Activated naive CD8-positive, alpha-beta T cell treated with anti-CD3 and anti-CD28 coated beads for 36 hours (primary cell): ENCODE data around the gene PRKCSH. TPM values are rescaled to one million over a fixed set of nuclear protein-coding genes. Genes with fewer than 3 reads are reported as not detected.
"Not testable (repeated sequence)": the region's sequence is repeated elsewhere in the genome, so short reads cannot be mapped to it uniquely, and the experiment has no call there.

Experiments
- DNase-seq: peaks from one replicate; pipeline ENCODE4 v3.0.0; 2021
- H3K27ac Mint-ChIP-seq: one replicate; pipeline ENCODE4 v1.8.0; 2022; ENCODE audit warnings: mild to moderate bottlenecking, moderate library complexity, mixed read lengths
- H3K27me3 Mint-ChIP-seq: one replicate; pipeline ENCODE4 v1.8.0; 2022; ENCODE audit warnings: mild to moderate bottlenecking, mixed read lengths
- H3K36me3 Mint-ChIP-seq: one replicate; pipeline ENCODE4 v1.8.0; 2021; ENCODE audit warnings: mild to moderate bottlenecking, mixed read lengths
- H3K4me1 Mint-ChIP-seq: one replicate; pipeline ENCODE4 v1.8.0; 2021; ENCODE audit warnings: mixed read lengths
- H3K4me3 Mint-ChIP-seq: one replicate; pipeline ENCODE4 v1.8.0; 2022; ENCODE audit warnings: mild to moderate bottlenecking, moderate library complexity, mixed read lengths
- H3K9me3 Mint-ChIP-seq: one replicate; pipeline ENCODE4 v1.8.0; 2022; ENCODE audit warnings: mixed read lengths
- total RNA-seq, 2 experiments: library from RNA; stranded (reverse); gene quantifications; one replicate each; pipeline ENCODE4 v1.2.3, GENCODE V29; 2021

Gene PRKCSH
- 100 to 1,000 TPM; 212 to 222 TPM for total RNA-seq

- peak; percentile 99 for DNase-seq
- H3K4me1 Mint-ChIP-seq: peaks cover 14% of the 10 kb centered on the region
- H3K9me3 Mint-ChIP-seq: no peaks in the 10 kb centered on the region
Measured at GRCh38 chr19:11435057-11435832, at the start of gene PRKCSH, which contains the start of gene ODAD3. PRKCSH (plus strand) TSS chr19:11435635; CDS start chr19:11436118, 483 bp downstream. ODAD3 (minus strand) TSS chr19:11435121; CDS start chr19:11435016, 105 bp downstream.

GRCh38 chr19:11387162-11388034 is 48.0 kb upstream of the PRKCSH start:
- Mint-ChIP-seq H3K9me3 (peaks cover 1% of the 10 kb centered on the region), H3K4me3 (no peak overlapping the region), H3K27me3 (peaks cover 19% of the 10 kb centered on the region), H3K4me1 (peaks cover 7% of the 10 kb centered on the region), H3K27ac (no peak overlapping the region), H3K36me3 (no peaks in the 10 kb centered on the region)
- no peak for DNase-seq

More at GRCh38 chr19:11435057-11435832, at the start of gene PRKCSH, which contains the start of gene ODAD3:
- H3K27me3 Mint-ChIP-seq: peaks cover 2% of the 10 kb centered on the region
- H3K4me3 Mint-ChIP-seq: peak within 1 kb of the TSS; percentile 100
- H3K36me3 Mint-ChIP-seq: peaks cover 24% of the 10 kb centered on the region
- H3K27ac Mint-ChIP-seq: peak within 1 kb of the TSS; percentile 100

- Mint-ChIP-seq H3K27me3 (peaks cover 4% of the 10 kb centered on the region), H3K4me3 (no peak overlapping the region), H3K9me3 (peaks cover 1% of the 10 kb centered on the region), H3K27ac (no peak overlapping the region), H3K36me3 (no peaks in the 10 kb centered on the region), H3K4me1 (peaks cover 4% of the 10 kb centered on the region)
- no peak for DNase-seq
Measured at GRCh38 chr19:11390359-11390758, 45.1 kb upstream of the PRKCSH start.

GRCh38 chr19:11390933-11391680 is 44.3 kb upstream of the PRKCSH start:
- peaks cover 1% of the 10 kb centered on the region for H3K9me3 Mint-ChIP-seq
- peaks cover 4% of the 10 kb centered on the region for H3K4me1 Mint-ChIP-seq
- H3K27ac Mint-ChIP-seq: no peak overlapping the region
- no peaks in the 10 kb centered on the region for H3K36me3 Mint-ChIP-seq
- H3K27me3 Mint-ChIP-seq: peaks cover 4% of the 10 kb centered on the region
- no peak overlapping the region for H3K4me3 Mint-ChIP-seq
- DNase-seq: no peak

GRCh38 chr19:11397089-11397610 is 38.3 kb upstream of the PRKCSH start:
- H3K27ac Mint-ChIP-seq: no peak overlapping the region
- no peaks in the 10 kb centered on the region for H3K4me1 Mint-ChIP-seq
- H3K36me3 Mint-ChIP-seq: no peaks in the 10 kb centered on the region
- no peaks in the 10 kb centered on the region for H3K9me3 Mint-ChIP-seq
- peaks cover 20% of the 10 kb centered on the region for H3K27me3 Mint-ChIP-seq
- DNase-seq: no peak
- no peak overlapping the region for H3K4me3 Mint-ChIP-seq

GRCh38 chr19:11399667-11400066 is 35.8 kb upstream of the PRKCSH start:
- no peak for DNase-seq
- no peaks in the 10 kb centered on the region for H3K9me3 Mint-ChIP-seq
- no peak overlapping the region for H3K4me3 Mint-ChIP-seq
- no peak overlapping the region for H3K27ac Mint-ChIP-seq
- H3K36me3 Mint-ChIP-seq: no peaks in the 10 kb centered on the region
- no peaks in the 10 kb centered on the region for H3K4me1 Mint-ChIP-seq
- H3K27me3 Mint-ChIP-seq: peaks cover 20% of the 10 kb centered on the region

GRCh38 chr19:11400798-11401197 is 34.6 kb upstream of the PRKCSH start:
- DNase-seq: no peak
- Mint-ChIP-seq H3K4me1 (no peaks in the 10 kb centered on the region), H3K4me3 (no peak overlapping the region), H3K27ac (no peak overlapping the region), H3K36me3 (no peaks in the 10 kb centered on the region), H3K9me3 (no peaks in the 10 kb centered on the region), H3K27me3 (peaks cover 15% of the 10 kb centered on the region)

- peaks cover 23% of the 10 kb centered on the region for H3K27me3 Mint-ChIP-seq
- H3K36me3 Mint-ChIP-seq: no peaks in the 10 kb centered on the region
- H3K4me1 Mint-ChIP-seq: no peaks in the 10 kb centered on the region
- no peaks in the 10 kb centered on the region for H3K9me3 Mint-ChIP-seq
- no peak overlapping the region for H3K4me3 Mint-ChIP-seq
- no peak for DNase-seq
- H3K27ac Mint-ChIP-seq: no peak overlapping the region
Measured at GRCh38 chr19:11401808-11402543, 33.5 kb upstream of the PRKCSH start.

- no peak overlapping the region for H3K4me3 Mint-ChIP-seq
- H3K36me3 Mint-ChIP-seq: no peaks in the 10 kb centered on the region
- no peak overlapping the region for H3K27ac Mint-ChIP-seq
- peaks cover 34% of the 10 kb centered on the region for H3K27me3 Mint-ChIP-seq
- no peaks in the 10 kb centered on the region for H3K4me1 Mint-ChIP-seq
- DNase-seq: no peak
- no peaks in the 10 kb centered on the region for H3K9me3 Mint-ChIP-seq
Measured at GRCh38 chr19:11404588-11405222, 30.7 kb upstream of the PRKCSH start.

GRCh38 chr19:11405846-11406643 is 29.4 kb upstream of the PRKCSH start:
- no peaks in the 10 kb centered on the region for H3K4me1 Mint-ChIP-seq
- H3K36me3 Mint-ChIP-seq: no peaks in the 10 kb centered on the region
- DNase-seq: peak; percentile 68
- H3K27me3 Mint-ChIP-seq: peaks cover 25% of the 10 kb centered on the region
- H3K9me3 Mint-ChIP-seq: no peaks in the 10 kb centered on the region
- H3K27ac Mint-ChIP-seq: no peak overlapping the region
- no peak overlapping the region for H3K4me3 Mint-ChIP-seq

- H3K27ac Mint-ChIP-seq, H3K4me1 Mint-ChIP-seq, H3K9me3 Mint-ChIP-seq, DNase-seq, H3K4me3 Mint-ChIP-seq, H3K36me3 Mint-ChIP-seq: not testable (repeated sequence)
- H3K27me3 Mint-ChIP-seq: peaks cover 25% of the 10 kb centered on the region
Measured at GRCh38 chr19:11406703-11407236, 28.7 kb upstream of the PRKCSH start.

- no peak overlapping the region for H3K4me3 Mint-ChIP-seq
- H3K9me3 Mint-ChIP-seq: no peaks in the 10 kb centered on the region
Measured at GRCh38 chr19:11408591-11408990, 26.8 kb upstream of the PRKCSH start.

GRCh38 chr19:11410682-11411081 is 24.8 kb upstream of the PRKCSH start:
- Mint-ChIP-seq H3K27me3 (peaks cover 25% of the 10 kb centered on the region), H3K36me3 (no peaks in the 10 kb centered on the region), H3K4me1 (no peaks in the 10 kb centered on the region), H3K4me3 (no peak overlapping the region), H3K9me3 (no peaks in the 10 kb centered on the region), H3K27ac (no peak overlapping the region)
- DNase-seq: no peak

More at GRCh38 chr19:11408591-11408990, 26.8 kb upstream of the PRKCSH start:
- Mint-ChIP-seq H3K4me1 (no peaks in the 10 kb centered on the region), H3K27ac (no peak overlapping the region), H3K36me3 (no peaks in the 10 kb centered on the region), H3K27me3 (peaks cover 25% of the 10 kb centered on the region)
- no peak for DNase-seq
